Measurements from ENCODE around the gene PTPRN2. TPM values are rescaled to one million over a fixed set of nuclear protein-coding genes. Genes with fewer than 3 reads are reported as not detected.

The PTPRN2 gene
- total and polyA plus RNA-seq, 7 donors: 3.2 to 7.1 (median 5.5) TPM

DNA sequence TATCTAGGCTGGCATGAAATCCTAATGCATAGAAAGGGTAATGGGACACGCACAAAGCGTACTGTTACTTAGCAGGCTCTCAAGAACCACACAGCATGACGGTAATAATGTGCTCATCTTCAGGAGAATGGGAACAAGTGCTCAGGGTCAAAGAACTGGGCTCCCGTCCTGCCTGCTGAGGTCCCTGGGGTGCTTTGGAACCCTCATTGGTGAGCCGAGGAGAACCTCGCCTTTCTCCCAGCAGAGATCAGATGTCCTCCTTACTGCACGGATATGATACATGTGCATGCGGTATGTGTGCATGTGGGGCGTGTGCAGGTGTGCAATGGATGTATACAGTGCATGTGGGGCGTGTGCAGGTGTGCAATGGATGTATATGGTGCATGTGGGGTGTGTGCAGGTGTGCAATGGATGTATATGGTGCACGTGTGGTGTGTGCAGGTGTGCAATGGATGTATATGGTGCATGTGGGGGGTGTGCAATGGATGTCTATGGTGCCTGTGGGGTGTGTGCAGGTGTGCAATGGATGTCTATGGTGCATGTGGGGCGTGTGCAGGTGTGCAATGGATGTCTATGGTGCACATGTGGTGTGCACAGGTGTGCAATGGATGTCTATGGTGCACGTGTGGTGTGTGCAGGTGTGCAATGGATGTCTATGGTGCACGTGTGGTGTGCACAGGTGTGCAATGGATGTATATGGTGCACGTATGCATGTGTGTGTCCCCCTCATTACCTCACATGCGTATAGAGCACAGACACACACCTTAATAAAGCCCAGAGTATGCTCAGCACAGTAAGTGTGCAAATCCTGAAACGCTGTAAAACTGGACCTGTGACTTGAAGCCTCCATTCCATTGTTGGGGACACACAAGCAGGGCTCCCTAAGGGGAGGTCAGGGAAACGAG, 336.3 kb downstream of the PTPRN2 start:
- no peak for DNase-seq
- no peaks in the 10 kb centered on the region for H3K27me3 ChIP-seq
- H3K36me3 ChIP-seq: no peaks in the 10 kb centered on the region
- no peaks in the 10 kb centered on the region for H3K9me3 ChIP-seq
- no peak overlapping the region for H3K27ac ChIP-seq
- H3K4me1 ChIP-seq: no peaks in the 10 kb centered on the region
- TF ChIP-seq, protein P1, sequence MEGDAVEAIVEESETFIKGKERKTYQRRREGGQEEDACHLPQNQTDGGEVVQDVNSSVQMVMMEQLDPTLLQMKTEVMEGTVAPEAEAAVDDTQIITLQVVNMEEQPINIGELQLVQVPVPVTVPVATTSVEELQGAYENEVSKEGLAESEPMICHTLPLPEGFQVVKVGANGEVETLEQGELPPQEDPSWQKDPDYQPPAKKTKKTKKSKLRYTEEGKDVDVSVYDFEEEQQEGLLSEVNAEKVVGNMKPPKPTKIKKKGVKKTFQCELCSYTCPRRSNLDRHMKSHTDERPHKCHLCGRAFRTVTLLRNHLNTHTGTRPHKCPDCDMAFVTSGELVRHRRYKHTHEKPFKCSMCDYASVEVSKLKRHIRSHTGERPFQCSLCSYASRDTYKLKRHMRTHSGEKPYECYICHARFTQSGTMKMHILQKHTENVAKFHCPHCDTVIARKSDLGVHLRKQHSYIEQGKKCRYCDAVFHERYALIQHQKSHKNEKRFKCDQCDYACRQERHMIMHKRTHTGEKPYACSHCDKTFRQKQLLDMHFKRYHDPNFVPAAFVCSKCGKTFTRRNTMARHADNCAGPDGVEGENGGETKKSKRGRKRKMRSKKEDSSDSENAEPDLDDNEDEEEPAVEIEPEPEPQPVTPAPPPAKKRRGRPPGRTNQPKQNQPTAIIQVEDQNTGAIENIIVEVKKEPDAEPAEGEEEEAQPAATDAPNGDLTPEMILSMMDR (IDR thresholded peaks at IDR 0.05): no peak
- 89 to 93% methylated on average over 18 of the region's 18 CpGs for WGBS, 2 donors
- no peak overlapping the region for H3K4me3 ChIP-seq
- intact Hi-C loops (cut with DNase I): no loop called here

DNA sequence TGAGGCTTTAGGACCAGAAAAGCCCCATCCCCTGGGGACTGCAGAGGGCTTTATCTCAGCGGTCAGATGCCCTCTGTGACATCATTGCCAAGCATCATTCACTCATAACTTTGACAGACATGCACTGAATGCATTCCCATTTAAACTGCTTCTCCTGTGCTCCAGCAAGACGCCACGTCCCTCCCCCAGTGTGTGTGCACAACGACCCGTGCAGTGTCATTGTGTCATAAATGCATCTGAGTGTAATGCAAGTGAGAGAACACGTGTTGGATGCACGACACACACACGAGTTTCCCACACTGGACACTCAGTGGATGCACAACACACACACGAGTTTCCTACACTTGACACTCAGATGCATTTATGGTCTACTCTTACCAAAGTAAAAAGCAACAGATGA, 337.9 kb downstream of the PTPRN2 start:
- 59 to 85% methylated on average over 9 of the region's 9 CpGs for WGBS, 2 donors

DNA sequence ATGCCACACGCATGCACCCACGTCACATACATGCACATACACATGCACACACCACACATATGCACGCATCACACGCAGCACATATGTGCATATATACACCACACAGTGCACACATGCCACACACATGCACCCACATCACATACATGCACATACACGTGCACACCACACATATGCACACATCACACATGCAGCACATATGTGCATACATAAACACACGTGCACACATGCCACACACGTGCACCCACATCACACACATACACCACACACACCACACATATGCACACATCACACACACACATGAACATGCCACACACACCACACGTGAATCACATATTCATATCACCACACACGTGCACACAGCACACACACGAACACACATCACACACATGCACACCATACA, 338.8 kb downstream of the PTPRN2 start:
- TF ChIP-seq, protein P1 (IDR thresholded peaks at IDR 0.05): no peak
- TF ChIP-seq POLR2AphosphoS5 (IDR thresholded peaks at IDR 0.05) (no peak), EP300 (IDR thresholded peaks at IDR 0.05) (no peak), POLR2A (IDR thresholded peaks at IDR 0.05) (no peak)
- intact Hi-C loops (cut with DNase I): no loop called here
- DNase-seq: no peak
- H3K27me3 ChIP-seq: no peaks in the 10 kb centered on the region
- H3K4me3 ChIP-seq: no peak overlapping the region
- no peaks in the 10 kb centered on the region for H3K36me3 ChIP-seq
- no peaks in the 10 kb centered on the region for H3K4me1 ChIP-seq
- WGBS, 2 donors: 52 to 82% methylated on average over 8 to 10 of the region's 10 CpGs
- H3K27ac ChIP-seq: no peak overlapping the region
- no peaks in the 10 kb centered on the region for H3K9me3 ChIP-seq

More for the DNA sequence above, 337.9 kb downstream of the PTPRN2 start:
- no peak overlapping the region for H3K4me3 ChIP-seq
- H3K27ac ChIP-seq: no peak overlapping the region
- no peaks in the 10 kb centered on the region for H3K4me1 ChIP-seq
- TF ChIP-seq POLR2A (IDR thresholded peaks at IDR 0.05) (no peak), EP300 (IDR thresholded peaks at IDR 0.05) (no peak), POLR2AphosphoS5 (IDR thresholded peaks at IDR 0.05) (no peak)
- TF ChIP-seq, protein P1 (IDR thresholded peaks at IDR 0.05): no peak
- DNase-seq: no peak
- H3K9me3 ChIP-seq: no peaks in the 10 kb centered on the region
- no peaks in the 10 kb centered on the region for H3K36me3 ChIP-seq
- H3K27me3 ChIP-seq: no peaks in the 10 kb centered on the region
- intact Hi-C loops (cut with DNase I): no loop called here

DNA sequence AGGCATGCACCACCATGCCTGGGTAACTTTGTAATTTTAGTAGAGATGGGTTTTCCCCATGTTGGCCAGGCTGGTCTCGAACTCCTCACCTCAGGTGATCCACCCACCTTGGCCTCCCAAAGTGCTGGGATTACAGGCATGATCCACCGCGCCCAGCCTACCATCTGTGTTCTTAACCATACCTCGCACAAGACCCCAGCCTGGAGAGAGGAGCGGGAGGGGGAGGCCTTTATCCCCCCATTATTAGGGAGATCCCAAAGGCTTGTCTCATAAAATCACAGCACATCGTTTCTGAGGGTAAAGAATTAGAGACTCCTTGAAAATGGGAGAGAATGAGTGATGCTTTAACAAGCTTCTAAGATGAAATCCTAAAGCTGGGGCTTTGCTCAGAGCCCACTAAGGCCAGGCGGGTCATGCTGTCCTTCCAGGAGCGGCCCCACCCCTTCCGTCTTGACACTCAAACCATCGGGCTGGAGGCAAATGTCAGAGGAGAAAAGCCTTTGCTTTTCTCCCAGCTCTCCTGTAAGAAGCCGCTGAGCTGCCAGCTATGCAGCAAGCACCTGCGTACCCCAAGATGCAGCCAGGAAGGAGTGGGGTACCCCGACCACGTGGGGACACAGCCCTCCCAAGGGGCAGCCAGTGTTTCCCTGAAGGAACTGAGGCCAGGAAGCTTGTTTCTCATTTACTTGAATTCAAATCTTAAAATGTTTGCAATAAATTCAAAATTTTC, 339.7 kb downstream of the PTPRN2 start:
- peak; percentile 48 for DNase-seq
- Histone ChIP-seq H3K36me3 (no peaks in the 10 kb centered on the region), H3K4me1 (no peaks in the 10 kb centered on the region), H3K4me3 (no peak overlapping the region), H3K27me3 (no peaks in the 10 kb centered on the region), H3K27ac (no peak overlapping the region), H3K9me3 (no peaks in the 10 kb centered on the region)
- intact Hi-C loops (cut with DNase I): no loop called here
- WGBS, 2 donors: 83 to 89% methylated on average over 14 of the region's 14 CpGs
- TF ChIP-seq POLR2AphosphoS5 (IDR thresholded peaks at IDR 0.05): no peak
- TF ChIP-seq POLR2A (IDR thresholded peaks at IDR 0.05): no peak
- TF ChIP-seq EP300 (IDR thresholded peaks at IDR 0.05): no peak
- TF ChIP-seq, protein P1 (IDR thresholded peaks at IDR 0.05): no peak

Measured in sigmoid colon (tissue), 7 donors.